Activated CD4-positive, alpha-beta T cell treated with anti-CD3 and anti-CD28 coated beads, Interleukin-2, amount 50 U/mL, for 16 hours (primary cell): Measurements from ENCODE around the gene GFI1B.
"Not testable (repeated sequence)": the region's sequence is repeated elsewhere in the genome, so short reads cannot be mapped to it uniquely, and the experiment has no call there.

Source experiments
- DNase-seq: peaks from one replicate; pipeline ENCODE4 v3.0.0-alpha.2; 2020

Gene GFI1B

DNA sequence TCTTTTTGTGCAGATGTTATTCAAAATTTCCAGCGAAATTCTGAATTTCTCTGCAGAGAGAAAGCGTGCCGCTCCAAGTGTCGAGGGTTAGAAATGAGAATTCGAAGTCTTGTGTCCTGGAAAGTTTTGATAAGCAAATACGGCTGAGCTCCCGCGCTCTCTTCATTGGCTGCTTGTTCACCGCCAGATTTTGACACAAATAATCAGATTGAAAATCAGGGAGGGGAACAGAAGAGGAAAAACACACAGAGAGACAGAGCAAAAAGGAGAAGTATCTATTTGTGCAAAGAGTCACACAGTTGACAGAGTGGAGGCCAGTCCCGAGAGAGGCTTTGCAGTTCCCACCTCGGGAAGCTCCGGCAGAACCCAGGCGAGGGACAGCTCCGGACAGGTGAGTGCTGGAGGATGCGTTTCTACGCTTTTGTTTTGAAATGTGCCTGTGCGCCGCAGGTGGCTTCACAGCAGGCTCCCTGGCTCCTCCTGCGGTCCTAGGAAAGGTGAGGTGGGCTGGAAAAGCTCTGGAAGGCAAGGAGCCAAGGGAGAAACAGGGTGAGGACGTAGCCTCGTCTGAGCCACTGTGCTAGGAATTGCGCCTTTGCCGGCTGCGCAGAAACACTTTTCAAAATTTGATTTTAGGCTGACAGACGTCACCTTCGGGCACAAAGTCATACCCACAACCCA, at the start of gene GFI1B:
Gene GFI1B (plus strand): TSS at position 244 of the 681 bp plus-strand sequence. CDS start 7,985 bp downstream, outside the sequence.
- DNase-seq, result no peak

DNA sequence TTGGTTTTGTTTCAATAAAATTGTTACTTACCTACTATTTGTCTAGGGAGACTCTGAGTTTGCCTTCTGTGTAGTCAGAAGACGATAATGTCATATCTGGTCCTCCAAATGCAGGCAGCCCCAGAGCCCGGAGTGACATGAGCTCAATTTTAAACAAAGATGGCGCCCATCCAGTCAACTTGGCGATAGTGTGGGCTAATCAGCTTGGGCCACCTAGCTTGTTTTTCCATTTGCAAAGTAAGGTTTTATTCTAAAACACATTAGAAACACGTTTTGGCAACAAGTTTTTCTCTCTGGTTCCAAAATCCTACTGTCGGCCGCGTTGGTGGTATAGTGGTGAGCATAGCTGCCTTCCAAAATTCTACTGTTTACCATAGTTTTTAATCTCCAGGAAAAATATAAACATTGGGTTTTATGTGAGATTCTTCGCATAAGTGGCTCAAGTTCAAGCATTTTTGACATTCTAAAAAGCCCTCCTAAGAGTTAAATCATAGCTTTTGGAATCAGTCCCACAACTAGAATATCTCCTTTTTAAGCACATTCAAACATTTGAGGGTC, 47.2 kb upstream of the GFI1B start:
- no peak for DNase-seq

DNA sequence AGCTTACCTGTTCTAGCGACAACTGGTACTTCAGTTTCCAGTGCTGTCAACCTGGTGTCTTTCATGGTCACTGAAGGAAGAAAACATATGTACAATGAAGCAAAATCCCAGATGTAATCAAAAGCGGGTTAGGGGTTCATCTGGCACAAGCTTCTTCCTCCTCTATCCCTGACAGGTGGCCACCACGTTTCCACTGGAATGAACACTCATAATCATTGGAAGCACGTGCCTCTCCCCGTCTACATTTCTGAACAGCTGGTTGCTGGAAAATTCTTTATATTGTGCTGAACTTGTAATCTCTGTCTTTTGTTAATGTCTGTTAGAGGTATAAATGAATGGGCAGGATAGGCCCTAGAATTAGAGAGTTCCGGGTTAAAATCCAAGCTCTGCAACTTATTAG, 43.5 kb upstream of the GFI1B start:
- DNase-seq, result no peak

GRCh38 chr9:132937463-132937901, 41.0 kb upstream of the GFI1B start:
- no peak for DNase-seq

GRCh38 chr9:132939169-132939568, 39.3 kb upstream of the GFI1B start:
- no peak for DNase-seq

DNA sequence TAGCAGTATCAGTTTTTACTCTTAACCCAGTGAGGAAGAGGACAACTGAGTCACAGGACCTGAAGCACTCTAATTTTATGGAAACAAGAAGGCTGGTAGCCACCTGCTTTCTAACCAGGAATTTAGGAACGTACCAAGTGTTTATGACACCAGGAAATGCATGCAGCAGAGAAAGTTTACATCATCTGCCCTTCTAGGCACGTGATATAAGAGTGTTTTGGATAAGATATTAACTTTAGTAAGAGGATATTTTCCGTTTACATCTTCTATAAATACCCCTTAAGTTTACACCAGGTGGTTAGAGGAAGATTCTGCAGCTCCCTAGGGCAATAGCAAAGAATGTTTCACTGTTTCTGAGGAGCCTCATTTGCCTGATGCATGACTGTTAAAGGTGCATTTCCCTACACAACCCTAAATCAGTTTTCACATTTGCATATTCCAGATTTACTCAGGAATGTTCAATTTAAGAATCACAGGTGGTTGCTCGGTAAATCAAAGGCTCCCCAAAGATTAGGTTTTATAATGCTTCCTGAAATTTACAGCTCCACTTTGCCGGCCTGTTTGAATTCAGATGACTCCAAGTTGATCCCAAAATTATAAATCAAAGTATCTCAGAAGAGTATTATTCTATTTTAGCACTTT, 35.8 kb upstream of the GFI1B start:
- DNase-seq, result no peak

- no peak for DNase-seq
These were observed 34.7 kb upstream of the GFI1B start for GRCh38 chr9:132943651-132944293.

DNA sequence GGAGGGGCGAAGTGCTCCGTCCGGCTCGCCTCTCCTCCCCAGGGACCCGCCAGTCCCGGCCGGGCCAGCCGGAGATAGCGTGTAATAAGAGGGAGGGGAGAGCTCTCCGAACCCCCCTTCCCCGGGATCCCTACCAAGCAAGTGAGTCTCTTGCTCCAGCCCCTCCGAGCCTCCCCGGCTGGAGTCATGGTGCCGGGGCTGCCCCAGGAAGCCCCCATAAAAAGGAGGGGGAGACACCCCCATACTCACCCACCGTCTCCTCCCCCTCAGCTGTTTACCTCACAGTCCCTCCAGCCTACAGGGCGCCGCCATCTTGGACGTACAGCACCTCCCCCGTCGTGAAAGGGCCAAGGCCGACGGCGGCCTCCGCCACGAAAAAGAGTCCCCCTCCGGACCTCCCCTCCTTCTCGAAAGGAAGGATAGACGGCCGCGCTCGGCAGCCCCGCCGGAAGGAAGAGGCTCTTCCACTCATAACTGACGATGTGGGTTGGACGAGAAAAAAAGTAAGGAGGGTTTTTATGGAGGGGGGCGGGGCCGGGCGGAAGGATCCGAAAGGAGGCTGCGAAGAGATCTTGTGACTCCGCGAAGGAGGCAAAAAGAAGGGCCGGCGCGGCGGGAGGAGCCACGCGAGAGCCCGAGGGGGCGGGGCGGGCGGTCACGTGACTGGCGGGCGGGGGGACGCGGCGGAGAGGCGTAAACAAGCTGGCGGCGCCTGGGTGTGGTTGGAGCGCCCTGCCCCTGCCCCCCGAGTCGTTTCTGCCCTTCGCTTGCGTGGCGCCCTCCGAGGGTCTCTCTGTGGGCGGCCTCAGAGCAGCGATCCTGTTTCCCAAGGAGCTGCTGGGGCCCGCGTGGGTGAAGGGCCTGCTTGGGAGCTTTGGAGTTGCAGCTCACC, 34.0 kb upstream of the GFI1B start, which contains the start of gene TSC1:
Gene TSC1 (minus strand): TSS at position 323 of the 892 bp plus-strand sequence. CDS start 15,744 bp downstream, outside the sequence.
- peak; percentile 96 for DNase-seq

DNA sequence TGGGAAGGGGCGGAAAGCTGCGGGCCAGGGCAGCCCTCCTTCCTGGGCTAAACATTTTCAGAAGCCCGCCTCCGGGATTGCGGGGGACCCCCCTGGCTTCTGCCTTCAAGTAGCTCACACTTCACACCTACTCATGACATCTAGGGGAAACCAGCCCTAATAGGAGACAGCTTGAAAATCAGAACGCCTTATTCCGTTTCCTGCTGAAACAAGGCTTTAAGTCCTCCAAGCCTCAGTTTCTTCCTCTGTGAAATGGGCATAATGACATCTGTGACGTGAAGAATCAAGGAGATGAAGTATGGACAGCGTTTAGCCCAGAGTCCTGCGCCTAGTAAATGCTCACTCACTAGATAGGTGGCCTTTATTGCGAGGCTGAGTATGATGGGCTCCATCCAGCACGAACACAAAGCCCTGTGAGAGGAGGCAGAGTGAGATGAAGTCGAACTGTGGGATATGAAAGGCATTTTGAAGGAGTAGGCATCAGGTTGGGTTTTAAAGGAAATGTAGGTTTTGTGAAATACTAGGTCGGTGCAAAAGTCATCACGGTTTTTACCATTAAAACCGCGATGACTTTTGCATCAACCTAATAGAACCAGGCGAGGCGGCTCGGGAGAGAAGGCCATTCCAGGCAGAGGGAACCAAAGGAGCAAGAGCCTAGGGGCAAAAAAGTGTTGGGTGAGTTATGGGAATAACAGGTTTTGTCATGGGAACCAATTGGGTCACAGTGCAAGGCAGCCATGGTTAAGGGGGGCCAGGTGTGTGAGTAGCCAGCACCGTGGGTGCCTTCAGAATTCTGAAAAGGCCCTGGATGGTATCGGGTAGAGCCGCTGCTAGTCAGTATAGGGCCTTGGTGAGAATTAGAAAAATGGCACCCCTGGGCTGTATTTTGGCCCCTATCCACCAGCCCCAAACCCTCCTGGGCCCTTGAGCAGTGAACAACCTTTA, 33.0 kb upstream of the GFI1B start:
- DNase-seq, result no peak

GRCh38 chr9:132946211-132946610, 32.3 kb upstream of the GFI1B start:
- no peak for DNase-seq

GRCh38 chr9:132946631-132947295, 31.7 kb upstream of the GFI1B start:
- no peak for DNase-seq

GRCh38 chr9:132947756-132948155, 30.7 kb upstream of the GFI1B start:
- DNase-seq, result no peak

- no peak for DNase-seq
These were observed 29.9 kb upstream of the GFI1B start for GRCh38 chr9:132948482-132949050.

- no peak for DNase-seq
These were observed 28.8 kb upstream of the GFI1B start for GRCh38 chr9:132949709-132950108.

- no peak for DNase-seq
These were observed 23.4 kb upstream of the GFI1B start for GRCh38 chr9:132955123-132955522.

GRCh38 chr9:132955768-132956167, 22.7 kb upstream of the GFI1B start:
- no peak for DNase-seq

DNA sequence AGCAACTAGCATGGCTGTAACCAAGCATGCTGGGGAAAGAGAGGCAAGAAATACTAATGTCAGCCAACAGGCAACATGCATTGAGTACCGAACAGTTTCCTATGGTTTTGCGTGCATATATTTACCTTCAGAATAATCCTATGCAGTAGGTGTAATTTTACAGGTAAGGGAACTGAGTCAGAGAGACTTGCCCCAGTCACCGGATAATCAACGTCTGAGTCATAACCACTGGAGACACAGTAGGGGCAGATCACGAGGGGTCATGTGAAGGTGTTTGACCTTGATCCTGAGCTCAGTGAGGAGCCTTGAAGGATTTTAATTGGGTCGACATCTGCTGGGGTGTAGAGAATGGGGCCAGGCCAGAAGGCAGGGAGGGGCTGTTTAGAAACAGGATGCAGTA, 20.7 kb upstream of the GFI1B start:
- DNase-seq, result no peak

DNA sequence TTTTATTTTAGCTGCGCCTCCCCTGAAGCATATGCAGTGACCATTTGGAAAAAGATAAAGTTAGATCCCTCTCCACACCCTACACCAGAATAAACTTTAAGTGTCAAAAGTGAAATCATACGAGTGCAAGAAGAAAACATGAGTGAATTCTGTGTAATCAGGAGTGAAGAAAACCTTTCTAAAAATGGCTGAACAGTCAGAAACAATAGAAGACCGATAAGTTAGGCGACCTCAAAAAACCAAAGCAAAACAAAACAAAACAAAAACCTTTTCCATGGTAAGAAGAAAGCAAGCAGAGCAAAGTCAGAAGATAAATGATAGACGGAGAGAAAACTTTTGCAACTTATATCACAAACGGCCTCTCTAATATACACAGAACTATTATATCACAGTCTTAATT, 17.5 kb upstream of the GFI1B start:
- DNase-seq, result no peak

DNA sequence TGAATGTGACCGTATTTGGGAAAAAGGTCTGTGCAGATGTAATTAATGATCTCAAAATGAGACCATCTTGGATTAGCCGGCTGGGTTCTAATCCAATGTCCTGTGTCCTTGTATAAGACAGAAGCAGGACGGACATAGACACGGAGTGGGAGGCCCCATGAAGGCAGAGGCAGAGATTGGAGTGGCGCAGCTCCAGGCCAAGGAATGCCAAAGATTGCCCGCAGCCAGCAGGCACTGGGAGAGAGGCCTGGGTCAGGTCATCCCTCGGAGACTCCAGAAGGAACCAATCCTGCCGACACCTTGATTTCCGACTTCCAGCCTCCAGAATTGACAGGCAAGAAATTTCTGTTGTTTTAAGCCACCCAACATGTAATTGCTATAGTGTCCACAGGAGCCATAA, 13.0 kb upstream of the GFI1B start:
- DNase-seq, result no peak

- not testable (repeated sequence) for DNase-seq
These were observed 10.6 kb upstream of the GFI1B start for GRCh38 chr9:132967908-132968307.

DNA sequence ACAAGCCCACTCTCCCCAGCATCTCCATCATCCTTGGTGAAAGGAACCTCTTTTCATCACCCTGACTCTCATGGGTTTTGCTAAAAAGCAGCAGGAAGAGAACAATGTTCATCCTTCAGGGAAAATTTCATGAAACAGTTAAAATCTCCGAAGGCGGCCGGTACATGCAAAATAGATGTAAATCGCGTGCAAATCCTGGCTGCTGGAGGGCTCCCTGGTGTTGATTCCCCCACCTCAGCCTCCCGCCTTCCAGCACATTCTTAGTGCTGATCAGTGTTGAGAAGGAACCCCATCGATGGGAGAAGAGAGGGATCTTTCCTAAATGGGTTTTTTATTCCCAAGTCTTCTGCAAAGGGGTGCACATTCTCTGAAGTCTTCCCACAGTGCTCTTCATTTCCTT, 8.7 kb upstream of the GFI1B start:
- DNase-seq, result no peak
